Islet of Langerhans (tissue), 1 donor: Measurements from ENCODE around the gene DOCK4.

Experiments
- FAIRE-seq: peaks from one replicate; lab custom pipeline; 2011; peaks lifted over from hg19 to GRCh38; lab: Jason Lieb, UNC

Gene DOCK4

GRCh38 chr7:111801277-111801676 is 404.9 kb downstream of the DOCK4 start:
- FAIRE-seq: no peak

- FAIRE-seq: no peak
Observed at GRCh38 chr7:111796671-111797070, 409.5 kb downstream of the DOCK4 start.

- FAIRE-seq: no peak
Observed at GRCh38 chr7:111789870-111790269, 416.3 kb downstream of the DOCK4 start.

GRCh38 chr7:111789048-111789320 is 417.2 kb downstream of the DOCK4 start:
- no peak for FAIRE-seq

- no peak for FAIRE-seq
Observed at GRCh38 chr7:111788286-111789047, 417.7 kb downstream of the DOCK4 start.

- FAIRE-seq: no peak
Observed at GRCh38 chr7:111787741-111788140, 418.5 kb downstream of the DOCK4 start.

GRCh38 chr7:111787099-111787498 is 419.1 kb downstream of the DOCK4 start:
- no peak for FAIRE-seq

- no peak for FAIRE-seq
Observed at GRCh38 chr7:111785076-111785475, 421.1 kb downstream of the DOCK4 start.

- FAIRE-seq: no peak
Observed at GRCh38 chr7:111784296-111784695, 421.9 kb downstream of the DOCK4 start.

GRCh38 chr7:111783854-111784253 is 422.3 kb downstream of the DOCK4 start:
- no peak for FAIRE-seq

GRCh38 chr7:111780527-111780926 is 425.7 kb downstream of the DOCK4 start:
- FAIRE-seq: no peak

- no peak for FAIRE-seq
Observed at GRCh38 chr7:111775206-111775605, 431.0 kb downstream of the DOCK4 start.

- FAIRE-seq: no peak
Observed at GRCh38 chr7:111772716-111773115, 433.5 kb downstream of the DOCK4 start.

- no peak for FAIRE-seq
Observed at GRCh38 chr7:111771638-111772037, 434.6 kb downstream of the DOCK4 start.

GRCh38 chr7:111770116-111770515 is 436.1 kb downstream of the DOCK4 start:
- FAIRE-seq: no peak

- no peak for FAIRE-seq
Observed at GRCh38 chr7:111765751-111766643, 440.2 kb downstream of the DOCK4 start.

- FAIRE-seq: peak; percentile 68
Observed at GRCh38 chr7:111763221-111763801, 442.9 kb downstream of the DOCK4 start.

GRCh38 chr7:111762799-111763198 is 443.4 kb downstream of the DOCK4 start:
- FAIRE-seq: no peak

GRCh38 chr7:111762211-111762610 is 444.0 kb downstream of the DOCK4 start:
- no peak for FAIRE-seq

- no peak for FAIRE-seq
Observed at GRCh38 chr7:111760043-111760442, 446.2 kb downstream of the DOCK4 start.

GRCh38 chr7:111758332-111758731 is 447.9 kb downstream of the DOCK4 start:
- no peak for FAIRE-seq

GRCh38 chr7:111756687-111757178 is 449.5 kb downstream of the DOCK4 start:
- FAIRE-seq: no peak

GRCh38 chr7:111755383-111755782 is 450.8 kb downstream of the DOCK4 start:
- no peak for FAIRE-seq
